Neural progenitor cell (in vitro differentiated cells): Measurements from ENCODE around the gene SYTL3. TPM values are rescaled to one million over a fixed set of nuclear protein-coding genes. Genes with fewer than 3 reads are reported as not detected.

Experiments used
- DNase-seq: peaks from one replicate; pipeline ENCODE4 v3.0.0-alpha.2; 2016; ENCODE audit warnings: low spot score
- H2AFZ ChIP-seq: fragments of 200-600 bp; sonication (generic); replicated peaks from 2 replicates; pipeline ENCODE4 v1.6.1; 2016; ENCODE audit warnings: antibody characterized with exemption
- H3F3A ChIP-seq: fragments of 200-600 bp; sonication (generic); 2 replicates; pipeline ENCODE4 v1.6.1; 2016; ENCODE audit warnings: antibody characterized with exemption, low read depth
- H3K27ac ChIP-seq: fragments of 200-600 bp; sonication (generic); 2 replicates; pipeline ENCODE4 v1.5.1; 2016; ENCODE audit warnings: mild to moderate bottlenecking
- H3K27me3 ChIP-seq: fragments of 200-600 bp; sonication (generic); 2 replicates; pipeline ENCODE4 v1.6.1; 2016; ENCODE audit warnings: mild to moderate bottlenecking, moderate library complexity
- H3K36me3 ChIP-seq: fragments of 200-600 bp; sonication (generic); 2 replicates; pipeline ENCODE4 v1.5.1; 2016
- H3K4me1 ChIP-seq: fragments of 200-600 bp; sonication (generic); 2 replicates; pipeline ENCODE4 v1.6.1; 2016; ENCODE audit warnings: mixed run types
- H3K4me2 ChIP-seq: fragments of 200-600 bp; sonication (generic); 2 replicates; pipeline ENCODE4 v1.6.1; 2016
- H3K4me3 ChIP-seq: fragments of 200-600 bp; sonication (generic); 2 replicates; pipeline ENCODE4 v1.5.1; 2016
- H3K79me2 ChIP-seq: fragments of 200-600 bp; sonication (generic); 2 replicates; pipeline ENCODE4 v1.6.1; 2016; ENCODE audit warnings: low read depth
- H3K9ac ChIP-seq: fragments of 200-600 bp; sonication (generic); 2 replicates; pipeline ENCODE4 v1.6.1; 2016
- H3K9me3 ChIP-seq: fragments of 200-600 bp; sonication (generic); 2 replicates; pipeline ENCODE4 v1.5.1; 2016; ENCODE audit warnings: low read depth
- H4K20me1 ChIP-seq: fragments of 200-600 bp; sonication (generic); 2 replicates; pipeline ENCODE4 v1.6.1; 2016; ENCODE audit warnings: low read depth
- H3K27ac Mint-ChIP-seq: 3 replicates; pipeline ENCODE4 v1.8.0; 2021; ENCODE audit warnings: mixed read lengths
- H3K27me3 Mint-ChIP-seq: 2 replicates; pipeline ENCODE4 v1.8.0; 2022; ENCODE audit warnings: low read depth, mild to moderate bottlenecking, inconsistent platforms, moderate library complexity, mixed read lengths; ENCODE audit not compliant: insufficient read depth
- H3K36me3 Mint-ChIP-seq: 3 replicates; pipeline ENCODE4 v1.8.0; 2021; ENCODE audit warnings: mixed read lengths
- H3K4me1 Mint-ChIP-seq: 3 replicates; pipeline ENCODE4 v1.8.0; 2021; ENCODE audit warnings: mixed read lengths
- H3K4me3 Mint-ChIP-seq: 3 replicates; pipeline ENCODE4 v1.8.0; 2021; ENCODE audit warnings: mild to moderate bottlenecking, moderate library complexity, mixed read lengths
- H3K9me3 Mint-ChIP-seq: 3 replicates; pipeline ENCODE4 v1.8.0; 2020; ENCODE audit warnings: mixed read lengths
- CTCF ChIP-seq: fragments of 200-600 bp; sonication (generic); IDR thresholded peaks from 2 replicates; pipeline ENCODE4 v1.5.1; 2017; ENCODE audit warnings: antibody characterized with exemption, mild to moderate bottlenecking
- EZH2 ChIP-seq: fragments of 200-600 bp; sonication (generic); IDR thresholded peaks from 2 replicates; pipeline ENCODE4 v1.6.1; 2017; ENCODE audit warnings: antibody characterized with exemption, mild to moderate bottlenecking, moderate library complexity
- EZH2phosphoT487 ChIP-seq: fragments of 200-600 bp; sonication (generic); IDR thresholded peaks from 2 replicates; pipeline ENCODE4 v1.6.1; 2017; ENCODE audit warnings: antibody characterized with exemption
- total RNA-seq: library from RNA; depleted of rRNA; stranded (reverse); fragments of >200 nt; gene quantifications from 2 replicates; pipeline ENCODE4 v1.2.3, GENCODE V29; 2015; ENCODE audit warnings: low replicate concordance

The SYTL3 gene
- total RNA-seq, 1 donor from 2014 or later, result not detected

GRCh38 chr6:158639056-158639455 is 10.8 kb upstream of the SYTL3 start:
- H3K36me3 ChIP-seq, result no peaks in the 10 kb centered on the region
- H4K20me1 ChIP-seq, result peaks cover 44% of the 10 kb centered on the region

DNA sequence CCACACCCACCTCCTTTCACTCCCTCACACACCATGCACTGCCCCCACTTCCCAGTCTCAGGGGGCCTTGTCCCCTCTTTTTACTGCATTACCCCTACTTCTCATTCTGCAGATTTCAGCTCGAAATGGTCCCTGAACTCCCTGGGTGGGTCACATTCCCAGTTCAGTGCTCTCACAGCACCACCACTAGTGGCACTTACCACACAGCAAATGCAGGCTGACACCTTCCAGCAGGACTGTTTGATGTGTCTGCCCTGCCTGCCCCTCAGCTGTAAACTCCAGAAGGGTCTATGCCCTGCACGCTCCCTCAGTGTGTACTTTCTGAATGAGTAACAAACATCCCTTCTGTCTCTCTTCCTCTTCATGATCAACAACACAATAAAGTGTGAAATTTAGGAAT is 9.3 kb upstream of the SYTL3 start:
- Mint-ChIP-seq H3K36me3 (peaks cover 40% of the 10 kb centered on the region), H3K9me3 (no peaks in the 10 kb centered on the region), H3K4me1 (peaks cover 51% of the 10 kb centered on the region), H3K27me3 (peaks cover 1% of the 10 kb centered on the region), H3K4me3 (no peak overlapping the region), H3K27ac (no peak overlapping the region)
- peaks cover 17% of the 10 kb centered on the region for H3K4me1 ChIP-seq
- H3F3A ChIP-seq, result no peaks in the 10 kb centered on the region
- no peak overlapping the region for H3K9ac ChIP-seq
- H3K36me3 ChIP-seq, result no peaks in the 10 kb centered on the region
- no peaks in the 10 kb centered on the region for H3K9me3 ChIP-seq
- no peak overlapping the region for H3K4me2 ChIP-seq
- peaks cover 47% of the 10 kb centered on the region for H4K20me1 ChIP-seq
- no peak overlapping the region for H3K27ac ChIP-seq
- no peak overlapping the region for H3K4me3 ChIP-seq
- peaks cover 4% of the 10 kb centered on the region for H3K27me3 ChIP-seq
- peaks cover 46% of the 10 kb centered on the region for H3K79me2 ChIP-seq
- TF ChIP-seq EZH2 (no peak), EZH2phosphoT487 (no peak), CTCF (no peak)
- H2AFZ ChIP-seq, result no peak overlapping the region
- no peak for DNase-seq

More at GRCh38 chr6:158639056-158639455, 10.8 kb upstream of the SYTL3 start:
- peaks cover 46% of the 10 kb centered on the region for H3K36me3 Mint-ChIP-seq
- Histone ChIP-seq H3K4me3 (no peak overlapping the region), H3K9me3 (no peaks in the 10 kb centered on the region), H3K9ac (no peak overlapping the region), H3F3A (no peaks in the 10 kb centered on the region), H2AFZ (no peak overlapping the region), H3K4me1 (peaks cover 17% of the 10 kb centered on the region), H3K27me3 (no peaks in the 10 kb centered on the region), H3K4me2 (no peak overlapping the region), H3K27ac (no peak overlapping the region), H3K79me2 (peaks cover 44% of the 10 kb centered on the region)
- H3K4me1 Mint-ChIP-seq, result peaks cover 47% of the 10 kb centered on the region
- no peak for TF ChIP-seq EZH2
- TF ChIP-seq CTCF, result no peak
- no peak for TF ChIP-seq EZH2phosphoT487
- no peak overlapping the region for H3K4me3 Mint-ChIP-seq
- H3K9me3 Mint-ChIP-seq, result no peaks in the 10 kb centered on the region
- DNase-seq, result no peak
- H3K27me3 Mint-ChIP-seq, result no peaks in the 10 kb centered on the region
- no peak overlapping the region for H3K27ac Mint-ChIP-seq

GRCh38 chr6:158642097-158642601 is 7.7 kb upstream of the SYTL3 start:
- Histone ChIP-seq H3K4me1 (peaks cover 17% of the 10 kb centered on the region), H3F3A (no peaks in the 10 kb centered on the region), H3K9me3 (no peaks in the 10 kb centered on the region), H2AFZ (no peak overlapping the region), H3K79me2 (peaks cover 46% of the 10 kb centered on the region), H3K4me3 (no peak overlapping the region), H3K36me3 (no peaks in the 10 kb centered on the region), H4K20me1 (peaks cover 47% of the 10 kb centered on the region), H3K27ac (no peak overlapping the region), H3K27me3 (peaks cover 15% of the 10 kb centered on the region), H3K4me2 (no peak overlapping the region), H3K9ac (no peak overlapping the region)
- H3K36me3 Mint-ChIP-seq, result peaks cover 29% of the 10 kb centered on the region
- no peak for DNase-seq
- no peak overlapping the region for H3K4me3 Mint-ChIP-seq
- peaks cover 4% of the 10 kb centered on the region for H3K27me3 Mint-ChIP-seq
- H3K4me1 Mint-ChIP-seq, result peaks cover 48% of the 10 kb centered on the region
- H3K9me3 Mint-ChIP-seq, result no peaks in the 10 kb centered on the region
- TF ChIP-seq EZH2, result no peak
- TF ChIP-seq CTCF, result no peak
- no peak overlapping the region for H3K27ac Mint-ChIP-seq
